H1 (cell line): Measurements from ENCODE around the gene SNRNP200. TPM values are rescaled to one million over a fixed set of nuclear protein-coding genes. Genes with fewer than 3 reads are reported as not detected.

Experiments used
- NRF1 ChIP-seq: IDR thresholded peaks from 2 replicates; pipeline ENCODE4 v1.6.1; 2011; ENCODE audit warnings: mild to moderate bottlenecking, low read depth, low read length, improper control_type of control experiment
- polyA plus RNA-seq, 7 experiments: library from polyadenylated mRNA; depleted of rRNA in 3 of 7; stranded (reverse) in 5 of 7; unstranded in 2 of 7; fragments of >200 nt in 5 of 7; fragments of 200-250 nt in 2 of 7; gene quantifications; 1 replicate in 5 of 7; 2 replicates in 1 of 7; 4 replicates in 1 of 7; pipeline versions ENCODE4 v1.2.1 to v1.2.3, GENCODE V29; 2011 to 2013; ENCODE audit warnings: missing spikeins in 2 of 7, mixed read lengths in 2 of 7
- total RNA-seq: library from RNA; stranded (reverse); fragmentation: NEBNext Ultra II Directional; extraction: Animal tissue kit (Norgen Biotek cat#: 25700); gene quantifications from 2 replicates; pipeline ENCODE4 v1.2.1, GENCODE V29; 2021

The SNRNP200 gene
- total and polyA plus RNA-seq, 2 of the 8 experiments (the other 6 are each of a cell fraction or from before 2014, with no cell fraction given), result 190 to 289 TPM

DNA sequence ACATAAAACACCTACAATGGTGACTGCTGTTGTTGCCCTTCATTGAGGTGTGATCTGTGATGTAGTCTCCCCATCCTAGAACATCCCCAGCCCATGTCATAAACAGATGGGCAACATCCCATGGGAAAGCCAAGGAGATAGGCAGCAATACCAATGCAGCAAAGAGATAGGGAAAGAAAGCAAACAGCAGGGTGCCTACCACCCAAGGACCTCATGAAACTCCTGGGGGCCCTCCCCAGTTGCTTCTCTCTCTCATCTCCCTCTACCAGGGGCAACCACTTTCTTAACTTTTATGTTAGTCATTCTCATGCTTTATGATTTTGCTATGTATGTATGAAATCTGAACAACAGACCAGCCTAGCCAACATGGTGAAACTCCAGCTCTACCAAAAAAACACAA lies 11.7 kb upstream of the SNRNP200 start (continued):
- TF ChIP-seq NRF1, result no peak
